Body of pancreas (tissue), 4 donors: ENCODE results near the gene ELOVL5.

Experiments used
- POLR2A ChIP-seq, 3 donors: fragments of 450-650 bp; IDR thresholded peaks; one replicate each; pipeline ENCODE4 v1.6.1; 2016; ENCODE audit warnings: antibody characterized with exemption in 3 of 3, mild to moderate bottlenecking in 2 of 3
- TF ChIP-seq, protein P1 (sequence below), 7 experiments: fragments of 450-650 bp in 4 of 7; fragments of 200-600 bp in 3 of 7; sonication (generic) in 3 of 7; IDR thresholded peaks; one replicate each; pipeline ENCODE4 v1.5.1; 2016 to 2019; ENCODE audit warnings: antibody characterized with exemption in 7 of 7

DNA sequence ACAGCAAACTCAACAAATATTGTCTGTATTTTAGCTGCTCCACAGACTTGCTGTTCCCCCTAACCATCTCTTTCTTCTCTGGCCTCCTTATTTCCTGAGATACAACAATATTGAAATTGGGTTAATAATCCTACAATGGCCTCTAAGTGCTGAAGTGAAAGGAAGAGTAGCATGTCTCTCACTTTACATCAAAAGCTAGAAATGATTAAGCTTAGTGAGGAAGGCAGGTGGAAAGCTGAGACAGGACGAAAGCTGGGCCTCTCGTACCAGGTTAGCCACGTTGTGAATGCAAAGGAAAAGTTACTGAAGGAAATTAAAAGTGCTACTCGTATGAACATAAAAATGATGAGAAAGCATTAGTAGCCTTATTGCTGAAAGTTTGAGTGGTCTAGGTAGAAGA is 63.8 kb downstream of the ELOVL5 start:
- TF ChIP-seq, protein P1, sequence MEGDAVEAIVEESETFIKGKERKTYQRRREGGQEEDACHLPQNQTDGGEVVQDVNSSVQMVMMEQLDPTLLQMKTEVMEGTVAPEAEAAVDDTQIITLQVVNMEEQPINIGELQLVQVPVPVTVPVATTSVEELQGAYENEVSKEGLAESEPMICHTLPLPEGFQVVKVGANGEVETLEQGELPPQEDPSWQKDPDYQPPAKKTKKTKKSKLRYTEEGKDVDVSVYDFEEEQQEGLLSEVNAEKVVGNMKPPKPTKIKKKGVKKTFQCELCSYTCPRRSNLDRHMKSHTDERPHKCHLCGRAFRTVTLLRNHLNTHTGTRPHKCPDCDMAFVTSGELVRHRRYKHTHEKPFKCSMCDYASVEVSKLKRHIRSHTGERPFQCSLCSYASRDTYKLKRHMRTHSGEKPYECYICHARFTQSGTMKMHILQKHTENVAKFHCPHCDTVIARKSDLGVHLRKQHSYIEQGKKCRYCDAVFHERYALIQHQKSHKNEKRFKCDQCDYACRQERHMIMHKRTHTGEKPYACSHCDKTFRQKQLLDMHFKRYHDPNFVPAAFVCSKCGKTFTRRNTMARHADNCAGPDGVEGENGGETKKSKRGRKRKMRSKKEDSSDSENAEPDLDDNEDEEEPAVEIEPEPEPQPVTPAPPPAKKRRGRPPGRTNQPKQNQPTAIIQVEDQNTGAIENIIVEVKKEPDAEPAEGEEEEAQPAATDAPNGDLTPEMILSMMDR (IDR thresholded peaks at IDR 0.05): no peak
- no peak for TF ChIP-seq POLR2A (IDR thresholded peaks at IDR 0.05)
